Urothelium cell line (cell line): Measurements from ENCODE around the gene MEIG1.
"Not testable (repeated sequence)": the region's sequence is repeated elsewhere in the genome, so short reads cannot be mapped to it uniquely, and the experiment has no call there.

Source experiments
- DNase-seq: peaks from one replicate; pipeline ENCODE4 v3.0.0; 2011; ENCODE audit warnings: low spot score, mixed read lengths
- FAIRE-seq: peaks from 2 replicates; lab custom pipeline; 2011; peaks lifted over from hg19 to GRCh38; lab: Jason Lieb, UNC

Gene MEIG1, protein sequence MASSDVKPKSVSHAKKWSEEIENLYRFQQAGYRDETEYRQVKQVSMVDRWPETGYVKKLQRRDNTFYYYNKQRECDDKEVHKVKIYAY

DNA sequence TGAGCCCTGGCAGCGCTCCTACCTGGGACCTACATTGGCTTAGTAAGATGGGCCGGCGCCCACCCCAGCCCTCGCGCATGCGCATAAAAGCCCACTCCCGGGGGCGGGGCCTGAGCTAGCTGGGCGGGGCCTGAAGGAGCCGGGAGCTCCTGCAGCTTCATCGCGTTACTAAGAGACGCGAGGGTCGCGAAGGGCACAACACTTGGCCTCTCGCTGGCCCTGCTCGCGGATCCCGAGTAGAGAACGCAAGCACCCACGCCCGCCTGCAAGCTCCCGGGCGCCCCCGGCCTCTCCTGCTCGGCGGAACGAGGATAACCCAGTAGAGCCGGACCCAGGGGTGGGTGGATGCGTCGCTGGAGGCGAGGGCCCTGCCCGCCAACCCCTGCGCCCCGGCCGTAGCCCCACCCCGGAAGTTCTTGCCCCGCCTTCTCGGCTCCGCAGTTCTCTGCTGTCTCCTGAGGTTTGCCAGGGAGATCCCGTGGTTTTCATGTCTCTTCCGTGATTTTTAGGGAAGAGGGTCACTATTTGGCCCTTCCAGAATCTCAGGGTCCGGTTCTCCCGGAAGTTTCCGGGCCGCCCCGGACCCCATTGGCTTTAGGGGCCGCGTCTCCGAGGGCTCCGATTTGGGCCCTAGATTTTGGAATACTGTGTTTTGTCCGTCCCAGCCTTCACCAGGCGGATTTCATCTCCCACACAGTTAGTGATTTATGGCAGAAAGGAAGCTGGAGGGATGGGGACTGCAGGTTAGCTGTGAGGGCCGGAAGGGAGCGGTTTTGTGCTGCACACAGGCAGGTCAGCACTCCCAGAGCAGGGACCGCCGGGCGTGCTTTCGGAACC, at the start of gene MEIG1:
TSS of gene MEIG1 (plus strand) at position 168 of the 837 bp plus-strand sequence. CDS start 7,081 bp downstream, outside the sequence.
- DNase-seq (peak; percentile 96), FAIRE-seq (peak; percentile 74)

DNA sequence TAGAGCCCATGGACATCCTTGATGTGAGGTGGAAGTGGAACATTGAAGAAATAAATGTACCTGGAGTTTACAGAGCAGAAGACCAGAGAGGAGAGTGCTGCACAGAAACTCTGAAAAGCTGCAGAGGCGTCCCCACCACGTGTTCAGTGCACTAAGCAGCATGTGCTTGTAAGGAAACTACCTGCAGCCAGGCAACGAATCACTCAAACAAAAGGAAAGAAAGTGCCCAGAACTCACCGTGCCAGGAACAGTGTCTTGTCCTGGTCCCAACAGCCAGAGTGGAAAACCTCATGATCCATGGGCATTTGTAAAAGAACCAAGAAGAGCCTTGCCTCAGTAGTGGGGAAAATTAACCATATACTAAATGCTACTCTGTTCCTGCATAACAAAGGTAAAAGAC, 48.2 kb upstream of the MEIG1 start:
- no peak for DNase-seq
- FAIRE-seq, result no peak

DNA sequence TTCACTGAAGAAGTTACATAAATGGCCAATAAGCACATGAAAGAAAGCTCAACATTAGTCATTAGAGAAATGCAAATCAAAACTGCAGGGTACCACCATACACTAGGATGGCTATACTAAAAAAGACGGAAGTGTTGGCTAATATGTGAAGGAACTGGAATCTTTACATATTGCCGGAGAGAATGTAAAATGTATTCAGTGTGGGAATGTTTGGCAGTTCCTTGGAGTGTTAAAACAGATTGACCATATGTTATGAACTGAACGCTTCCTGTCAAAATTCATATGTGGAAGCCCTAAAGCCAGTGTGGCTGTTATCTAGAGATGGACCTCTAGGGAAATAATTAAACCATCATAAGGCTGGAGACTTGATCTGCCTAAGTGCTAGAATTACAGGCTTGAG, 47.4 kb upstream of the MEIG1 start:
- DNase-seq (no peak), FAIRE-seq (no peak)

DNA sequence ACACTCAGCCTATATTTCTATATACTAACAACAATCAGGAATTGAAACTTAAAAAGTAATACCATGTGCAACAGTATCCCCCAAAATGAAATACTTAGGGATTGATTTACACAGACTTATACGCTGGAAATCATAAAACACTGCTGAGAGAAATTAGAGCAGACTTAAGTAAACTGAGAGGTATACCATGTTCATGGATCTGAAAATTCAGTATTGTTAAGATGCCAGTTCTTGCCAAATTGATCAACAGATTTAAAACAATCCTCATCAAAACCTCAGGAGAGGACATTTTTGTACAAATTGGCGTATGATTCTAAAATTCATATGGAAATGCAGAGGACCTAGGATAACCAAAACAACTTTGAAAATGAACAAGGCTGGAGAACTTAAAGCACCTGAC, 42.6 kb upstream of the MEIG1 start:
- DNase-seq (no peak), FAIRE-seq (no peak)

DNA sequence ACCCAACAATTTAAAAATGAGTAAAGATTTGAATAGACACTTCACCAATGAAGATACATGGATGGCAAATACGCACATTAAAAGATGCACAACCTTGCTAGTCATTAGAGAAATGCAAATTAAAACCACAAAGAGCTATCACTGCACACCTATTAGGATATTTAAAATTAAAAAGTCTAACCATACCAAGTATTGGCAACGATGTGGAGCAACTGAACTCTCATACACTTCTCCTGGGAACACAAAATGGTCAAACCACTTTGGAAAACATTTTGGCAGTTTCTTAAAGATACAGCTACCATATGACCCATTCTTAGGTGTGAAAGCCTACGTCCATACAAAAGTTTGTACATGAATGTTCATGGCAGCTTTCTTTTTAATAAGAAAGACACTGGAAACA, 41.4 kb upstream of the MEIG1 start:
- DNase-seq, result no peak
- FAIRE-seq, result no peak

DNA sequence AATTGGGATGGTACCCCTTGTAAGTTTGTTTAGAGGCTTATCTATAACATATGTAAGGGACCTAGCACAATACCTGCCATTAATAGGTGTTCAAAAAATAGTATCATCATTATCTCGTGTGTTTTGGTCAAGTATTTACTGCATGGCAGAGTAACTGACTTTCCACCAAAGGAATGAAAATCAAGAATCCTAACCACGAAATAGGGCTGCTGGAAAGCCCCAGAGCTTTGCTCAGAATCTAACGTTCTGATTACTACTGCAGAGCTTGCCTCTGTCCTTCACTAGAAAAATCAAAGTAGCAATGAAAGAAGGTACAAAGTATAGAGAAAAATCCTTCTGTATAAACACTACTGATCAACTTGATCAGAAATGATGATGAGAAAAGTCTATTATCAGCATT, 40.2 kb upstream of the MEIG1 start:
- no peak for FAIRE-seq

DNA sequence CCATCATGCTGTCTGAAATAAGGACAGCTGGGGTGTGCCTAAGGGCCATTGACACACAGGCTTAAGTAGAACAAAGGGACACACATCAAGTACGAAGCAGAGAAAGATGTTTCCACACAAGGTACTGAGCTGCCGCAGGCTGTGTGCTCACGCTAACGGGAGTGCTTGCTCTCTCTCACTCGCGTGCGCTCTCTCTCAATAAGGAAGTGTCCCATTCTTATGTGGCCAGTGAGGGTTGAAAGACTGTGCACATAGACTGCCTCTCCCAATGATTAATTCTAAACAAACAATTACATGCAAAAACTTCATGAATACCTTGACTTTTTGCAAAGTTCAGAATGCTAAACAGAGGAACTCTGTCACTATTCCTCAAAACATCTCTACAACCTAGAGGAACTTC, 35.2 kb upstream of the MEIG1 start:
- FAIRE-seq, result no peak
- no peak for DNase-seq

More for the DNA sequence above, 40.2 kb upstream of the MEIG1 start:
- DNase-seq, result no peak

DNA sequence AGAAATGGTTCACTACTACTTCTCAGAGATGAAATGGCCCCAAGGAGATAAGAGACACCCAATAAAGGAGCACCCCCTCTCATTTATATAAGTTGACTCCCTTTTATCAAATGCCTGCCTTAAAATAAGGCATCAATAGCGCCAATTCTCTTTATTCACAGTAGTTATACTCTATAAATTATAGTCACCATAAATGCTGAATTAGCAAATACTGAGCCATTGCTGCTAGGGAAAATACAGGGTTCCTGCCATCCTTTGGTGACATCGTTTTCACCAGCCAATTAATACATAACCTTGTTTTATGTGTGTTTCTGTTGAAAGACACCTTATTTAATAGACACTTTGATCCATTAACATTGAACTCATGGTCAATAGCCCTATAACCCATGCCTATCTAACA, 33.9 kb upstream of the MEIG1 start:
- DNase-seq (no peak), FAIRE-seq (no peak)

DNA sequence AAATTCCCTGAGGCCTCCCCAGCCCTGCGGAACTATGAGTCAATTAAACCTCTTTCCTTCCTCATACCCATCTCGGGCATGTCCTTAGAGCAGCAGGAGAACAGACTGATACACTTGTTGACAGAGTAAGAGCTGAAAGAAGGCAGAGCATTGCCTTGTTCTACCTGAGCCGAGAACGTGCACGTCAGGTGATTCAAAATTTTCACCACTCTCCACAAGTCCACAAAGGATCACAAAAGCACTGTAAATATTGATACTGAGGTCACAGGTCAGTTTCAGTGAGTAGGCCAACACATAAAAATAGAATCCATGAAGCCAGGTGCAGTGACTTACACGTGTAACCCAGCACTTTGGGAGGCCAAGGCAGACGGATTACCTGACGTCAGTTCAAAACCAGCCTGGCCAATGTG, 33.1 kb upstream of the MEIG1 start:
- no peak for FAIRE-seq

DNA sequence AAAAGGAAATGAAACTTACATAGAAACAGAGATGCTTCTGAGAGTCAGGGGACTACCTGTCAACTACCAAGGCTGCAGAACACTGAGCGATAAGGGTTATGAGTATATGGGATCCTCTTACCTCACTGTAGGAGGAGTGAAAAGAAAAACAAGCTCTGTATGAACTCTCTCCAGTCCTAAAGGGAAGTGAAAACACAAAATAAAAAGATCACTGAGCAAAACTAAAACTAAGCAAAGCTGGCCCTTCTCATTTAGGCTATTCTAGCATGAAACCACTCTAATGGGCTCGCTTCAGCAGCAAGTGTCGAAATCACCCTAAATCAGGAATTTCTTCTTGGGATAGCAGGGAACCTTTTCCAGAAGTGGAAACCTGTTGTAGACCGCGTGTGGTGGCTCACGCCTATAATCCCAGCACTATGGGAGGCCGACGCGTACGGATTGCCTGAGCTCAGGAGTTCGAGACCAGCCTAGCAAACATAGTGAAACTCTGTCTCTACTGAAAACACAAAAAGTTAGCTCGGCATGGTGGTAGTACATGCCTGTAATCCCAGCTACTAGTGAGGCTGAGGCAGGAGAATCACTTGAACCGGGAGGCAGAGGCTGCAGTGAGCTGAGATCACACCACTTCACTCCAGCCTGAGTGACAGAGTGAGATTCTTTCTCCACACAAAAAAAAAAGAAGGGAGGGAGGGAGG, 32.3 kb upstream of the MEIG1 start:
- no peak for FAIRE-seq
- DNase-seq, result no peak

More for the DNA sequence above, 33.1 kb upstream of the MEIG1 start:
- no peak for DNase-seq

DNA sequence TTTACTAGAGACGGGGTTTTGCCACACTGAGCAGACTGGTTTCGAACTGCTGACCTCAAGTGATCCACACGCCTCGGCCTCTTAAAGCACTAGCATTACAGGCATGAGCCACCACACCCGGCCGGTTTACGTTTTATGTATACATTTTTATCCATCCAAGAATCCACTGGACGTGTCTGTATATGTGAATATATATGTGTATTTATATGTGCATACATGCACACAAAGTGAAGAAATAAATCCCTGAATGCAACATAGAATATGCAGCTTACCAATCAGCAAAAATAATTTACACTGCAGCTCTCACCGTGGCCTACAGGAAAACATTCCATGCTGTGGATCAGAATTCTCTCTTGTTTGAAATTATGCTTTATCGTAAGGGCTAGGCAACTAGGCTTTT, 28.6 kb upstream of the MEIG1 start:
- DNase-seq (no peak), FAIRE-seq (no peak)

DNA sequence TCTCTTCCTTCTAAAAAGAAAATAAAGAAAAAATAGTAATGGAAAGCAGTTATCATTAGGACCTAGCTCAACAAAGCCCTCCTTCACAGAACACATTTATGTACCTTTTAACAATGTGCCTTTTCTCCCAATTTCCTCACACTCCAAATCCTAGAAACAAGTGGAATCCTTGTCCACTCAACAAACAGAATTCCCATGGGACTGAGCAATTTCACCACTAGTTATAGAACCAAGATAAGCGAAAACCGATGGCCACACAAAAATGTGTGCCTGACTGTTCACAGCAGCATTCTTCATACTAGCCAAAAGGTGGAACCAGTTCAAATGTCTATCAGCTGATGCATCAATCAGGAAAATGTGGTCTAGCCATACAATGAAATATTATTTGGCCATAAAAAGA, 22.6 kb upstream of the MEIG1 start:
- no peak for FAIRE-seq
- no peak for DNase-seq

DNA sequence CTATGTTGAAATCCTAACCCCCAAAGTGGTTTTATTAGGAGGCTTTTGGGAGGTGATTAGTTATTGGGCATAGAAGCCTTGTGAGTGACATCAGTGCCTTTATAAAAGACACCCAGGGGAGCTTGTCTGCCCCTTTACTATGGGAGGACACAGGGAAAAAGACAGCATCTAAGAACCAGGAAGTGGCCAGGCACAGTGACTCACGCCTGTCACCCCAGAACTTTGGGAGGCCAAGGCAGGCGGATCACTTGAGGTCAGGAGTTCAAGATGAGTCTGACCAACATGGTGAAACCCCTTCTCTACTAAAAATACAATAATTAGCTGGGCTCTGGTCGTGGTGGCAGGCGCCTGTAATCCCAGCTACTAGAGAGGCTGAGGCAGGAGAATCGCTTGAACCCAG, 20.2 kb upstream of the MEIG1 start:
- DNase-seq, FAIRE-seq: not testable (repeated sequence)

DNA sequence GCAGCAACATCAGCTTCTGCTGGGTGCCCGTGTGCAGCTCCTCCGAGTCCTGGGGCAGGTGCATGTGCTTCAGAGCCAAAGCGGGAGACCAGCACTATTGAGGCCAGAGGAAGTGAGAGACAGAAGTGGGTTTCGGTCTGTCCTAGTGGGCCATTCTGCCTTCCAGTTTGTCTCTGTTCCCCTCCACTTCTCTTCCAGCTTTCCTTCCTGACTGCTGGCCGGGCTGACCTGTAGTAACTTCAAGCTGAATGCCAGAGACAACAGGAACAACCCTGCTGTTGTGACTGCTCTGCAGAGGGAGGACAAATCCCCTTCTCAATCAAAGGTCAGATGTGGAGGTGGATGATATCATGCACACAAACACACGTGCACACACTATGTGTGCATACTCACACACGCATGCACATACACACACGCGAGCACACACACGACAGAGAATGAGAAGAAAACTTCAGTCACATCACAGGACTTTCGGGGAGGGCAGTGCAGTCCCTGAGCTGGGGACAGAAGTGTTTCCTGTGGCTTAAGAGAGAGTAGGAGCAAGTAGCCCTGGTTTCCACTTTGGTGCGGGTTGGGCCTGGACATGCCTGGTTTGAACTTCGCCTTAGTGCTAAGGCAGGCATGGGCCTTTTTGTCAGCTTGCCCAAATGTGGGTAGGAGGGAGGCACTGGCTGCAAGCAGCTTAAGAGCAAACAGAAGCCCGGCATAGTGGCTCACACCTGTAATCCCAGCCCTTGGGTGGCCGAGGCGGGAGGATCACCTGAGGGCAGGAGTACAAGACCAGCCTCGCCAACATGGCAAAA, 16.8 kb upstream of the MEIG1 start:
- peak; percentile 96 for FAIRE-seq
- DNase-seq, result not testable (repeated sequence)

DNA sequence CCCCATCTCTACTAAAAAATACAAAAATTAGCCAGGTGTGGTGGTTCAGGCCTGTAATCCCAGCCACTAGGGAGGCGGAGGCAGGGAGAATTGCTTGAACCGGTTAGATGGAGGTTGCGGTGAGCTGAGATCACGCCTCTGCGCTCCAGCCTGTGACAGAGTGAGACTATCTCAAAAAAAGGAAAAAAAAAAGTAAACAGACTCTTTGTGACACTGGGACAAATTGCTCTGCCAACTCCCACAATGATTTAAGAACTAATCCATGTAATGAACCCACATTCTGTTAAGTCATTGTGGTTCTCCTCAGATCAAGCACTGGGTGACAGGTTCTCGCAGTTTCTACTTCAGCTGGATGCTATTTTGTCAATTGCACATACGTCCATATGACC, 16.2 kb upstream of the MEIG1 start:
- DNase-seq, FAIRE-seq: not testable (repeated sequence)

DNA sequence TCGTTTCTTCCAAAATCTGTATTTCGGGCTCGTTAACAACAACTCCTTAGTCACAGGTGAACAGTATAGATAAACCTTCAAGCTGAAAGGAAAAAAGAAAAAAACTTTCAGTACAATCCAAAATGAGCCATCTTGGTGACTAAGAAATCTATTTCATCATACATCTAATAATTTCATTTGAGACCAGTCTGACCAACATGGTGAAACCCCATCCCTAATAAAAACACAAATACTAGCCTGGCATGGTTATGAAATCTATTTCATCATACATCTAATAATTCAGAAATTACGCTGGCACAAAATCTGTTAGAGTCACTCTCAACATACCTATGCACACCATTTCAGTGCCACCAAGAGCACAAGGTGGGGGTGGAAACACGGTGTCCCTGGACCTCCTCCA, 14.1 kb upstream of the MEIG1 start:
- FAIRE-seq (no peak), DNase-seq (no peak)

DNA sequence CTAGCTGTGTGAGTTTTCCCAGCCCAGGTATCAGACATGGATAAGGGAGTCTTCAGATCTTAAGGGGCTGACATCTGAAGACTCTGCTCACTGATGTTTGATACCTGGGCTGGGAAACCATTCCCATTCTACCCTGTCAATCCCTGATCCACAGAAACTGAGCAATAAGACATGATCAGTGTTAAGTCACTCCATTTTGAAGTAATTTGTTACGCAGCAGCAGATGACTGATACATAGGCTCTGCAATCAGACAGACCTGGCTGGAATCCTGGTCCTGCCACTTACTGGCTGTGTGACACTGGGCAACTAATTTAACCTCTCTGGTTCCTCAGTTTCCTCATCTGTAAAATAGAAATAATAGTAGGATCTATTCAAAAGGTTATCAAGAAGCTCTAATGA, 11.9 kb upstream of the MEIG1 start:
- DNase-seq (no peak), FAIRE-seq (no peak)

DNA sequence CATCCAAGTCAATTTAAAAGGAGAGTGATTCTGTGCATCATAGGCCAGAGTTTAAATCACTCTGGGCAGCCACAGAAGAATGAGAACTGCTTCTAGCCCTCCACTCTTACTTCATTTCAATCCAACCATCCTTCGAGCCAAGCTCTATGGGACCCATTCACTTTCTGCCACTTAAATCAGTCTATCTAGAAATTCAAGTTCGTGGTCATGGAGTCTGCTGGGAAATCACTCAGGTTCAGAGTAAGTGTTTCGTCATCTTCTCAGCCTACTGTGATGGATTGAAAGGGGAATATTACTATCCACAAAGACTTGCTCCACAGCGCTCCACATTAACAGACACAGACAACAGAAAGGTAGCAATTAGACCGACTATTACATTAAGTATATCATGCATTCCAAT, 9.9 kb upstream of the MEIG1 start:
- no peak for FAIRE-seq
- DNase-seq, result no peak

DNA sequence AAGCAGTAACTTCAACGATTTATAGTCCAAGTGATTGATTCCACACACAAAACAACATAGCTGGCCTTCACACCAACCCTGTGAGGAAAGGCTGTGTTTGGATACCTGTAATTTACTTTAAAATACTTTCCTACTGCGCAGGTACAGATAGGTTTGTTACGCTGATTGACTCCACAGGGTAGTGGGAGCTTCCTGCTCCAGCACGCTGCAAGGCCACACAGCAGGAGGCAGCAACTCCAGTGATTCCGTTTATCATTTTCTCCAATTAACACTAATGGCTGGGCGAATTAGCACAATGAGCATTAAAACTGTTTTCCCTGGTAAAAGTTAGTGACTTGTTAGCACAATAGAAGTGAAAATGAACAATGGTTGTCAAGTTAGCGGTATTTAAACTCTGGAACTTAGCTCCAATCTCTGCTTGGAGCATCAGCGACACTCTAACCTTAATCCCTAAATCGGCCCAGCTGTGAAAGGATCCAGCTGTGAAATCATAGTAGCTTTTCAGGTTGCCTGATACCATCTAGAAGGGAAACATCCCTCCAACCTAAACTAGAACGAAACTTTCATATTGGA, 6.3 kb upstream of the MEIG1 start:
- FAIRE-seq, result no peak
- peak; percentile 13 for DNase-seq

DNA sequence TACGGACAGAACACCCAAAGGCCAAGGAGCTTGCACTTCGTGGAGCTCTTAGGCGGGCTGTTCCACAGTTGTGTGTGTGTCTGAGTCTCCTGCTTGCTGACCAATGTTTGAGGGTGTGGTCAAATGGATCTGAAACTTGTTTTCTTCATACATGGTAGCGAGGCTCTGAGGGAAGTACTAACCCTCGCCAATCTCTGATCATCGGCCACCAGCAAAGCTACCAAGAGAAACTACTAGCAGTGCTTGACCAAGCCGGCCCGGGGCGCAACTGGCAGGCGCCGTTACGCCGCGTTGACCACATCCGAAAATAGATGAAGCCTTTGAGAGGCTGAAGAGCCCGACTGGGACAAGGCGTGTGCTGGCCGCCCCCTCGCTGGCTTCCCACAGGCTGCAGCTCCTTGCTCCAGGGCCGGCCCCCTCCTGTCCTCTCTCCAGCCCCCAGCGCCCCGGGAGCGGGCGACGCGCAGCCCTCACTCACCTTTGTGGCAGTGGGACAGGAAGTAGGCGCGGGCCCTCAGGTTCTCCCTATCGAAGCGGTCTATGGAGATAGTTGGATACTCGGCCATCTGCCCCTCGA, 5.7 kb upstream of the MEIG1 start:
- FAIRE-seq, result no peak
- peak; percentile 74 for DNase-seq
